Measurements from ENCODE around the gene BIN2.

The BIN2 gene

DNA sequence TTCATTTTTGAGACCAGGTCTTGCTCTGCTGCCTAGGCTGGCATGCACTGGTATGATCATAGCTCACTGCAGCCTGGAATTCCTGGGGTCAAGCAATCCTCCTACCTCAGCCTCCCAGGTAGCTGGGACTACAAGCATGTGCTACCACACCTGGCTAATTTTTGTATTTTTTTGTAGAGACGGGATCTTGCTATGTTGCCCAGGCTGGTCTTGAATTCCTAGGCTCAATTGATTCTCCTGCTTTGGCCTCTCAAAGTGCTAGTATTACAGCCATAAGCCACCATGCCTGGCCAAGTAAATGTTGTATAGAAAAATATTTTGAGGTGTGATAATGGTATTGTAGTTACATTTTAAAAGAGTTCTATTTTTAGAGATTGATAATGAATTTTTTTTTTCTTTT lies 12.6 kb downstream of the BIN2 start:
- TF ChIP-seq TAF1 (IDR thresholded peaks at IDR 0.05; ENCODE audit: borderline replicate concordance, insufficient read depth, low read length) (no peak), FOXP2 (optimal IDR thresholded peaks at IDR 0.05; ENCODE audit: borderline replicate concordance, extremely low read depth, extremely low read length, insufficient read depth) (no peak), SIN3A (IDR thresholded peaks at IDR 0.05; ENCODE audit: borderline replicate concordance, insufficient read depth, low read length) (no peak), POLR2AphosphoS5 (IDR thresholded peaks at IDR 0.05; ENCODE audit: low read depth, low read length) (no peak)
- TF ChIP-seq, protein P1, sequence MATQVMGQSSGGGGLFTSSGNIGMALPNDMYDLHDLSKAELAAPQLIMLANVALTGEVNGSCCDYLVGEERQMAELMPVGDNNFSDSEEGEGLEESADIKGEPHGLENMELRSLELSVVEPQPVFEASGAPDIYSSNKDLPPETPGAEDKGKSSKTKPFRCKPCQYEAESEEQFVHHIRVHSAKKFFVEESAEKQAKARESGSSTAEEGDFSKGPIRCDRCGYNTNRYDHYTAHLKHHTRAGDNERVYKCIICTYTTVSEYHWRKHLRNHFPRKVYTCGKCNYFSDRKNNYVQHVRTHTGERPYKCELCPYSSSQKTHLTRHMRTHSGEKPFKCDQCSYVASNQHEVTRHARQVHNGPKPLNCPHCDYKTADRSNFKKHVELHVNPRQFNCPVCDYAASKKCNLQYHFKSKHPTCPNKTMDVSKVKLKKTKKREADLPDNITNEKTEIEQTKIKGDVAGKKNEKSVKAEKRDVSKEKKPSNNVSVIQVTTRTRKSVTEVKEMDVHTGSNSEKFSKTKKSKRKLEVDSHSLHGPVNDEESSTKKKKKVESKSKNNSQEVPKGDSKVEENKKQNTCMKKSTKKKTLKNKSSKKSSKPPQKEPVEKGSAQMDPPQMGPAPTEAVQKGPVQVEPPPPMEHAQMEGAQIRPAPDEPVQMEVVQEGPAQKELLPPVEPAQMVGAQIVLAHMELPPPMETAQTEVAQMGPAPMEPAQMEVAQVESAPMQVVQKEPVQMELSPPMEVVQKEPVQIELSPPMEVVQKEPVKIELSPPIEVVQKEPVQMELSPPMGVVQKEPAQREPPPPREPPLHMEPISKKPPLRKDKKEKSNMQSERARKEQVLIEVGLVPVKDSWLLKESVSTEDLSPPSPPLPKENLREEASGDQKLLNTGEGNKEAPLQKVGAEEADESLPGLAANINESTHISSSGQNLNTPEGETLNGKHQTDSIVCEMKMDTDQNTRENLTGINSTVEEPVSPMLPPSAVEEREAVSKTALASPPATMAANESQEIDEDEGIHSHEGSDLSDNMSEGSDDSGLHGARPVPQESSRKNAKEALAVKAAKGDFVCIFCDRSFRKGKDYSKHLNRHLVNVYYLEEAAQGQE (IDR thresholded peaks at IDR 0.05; ENCODE audit: insufficient read depth in 1 of 2, low read depth in 2 of 2, low read length in 2 of 2) = no peak

DNA sequence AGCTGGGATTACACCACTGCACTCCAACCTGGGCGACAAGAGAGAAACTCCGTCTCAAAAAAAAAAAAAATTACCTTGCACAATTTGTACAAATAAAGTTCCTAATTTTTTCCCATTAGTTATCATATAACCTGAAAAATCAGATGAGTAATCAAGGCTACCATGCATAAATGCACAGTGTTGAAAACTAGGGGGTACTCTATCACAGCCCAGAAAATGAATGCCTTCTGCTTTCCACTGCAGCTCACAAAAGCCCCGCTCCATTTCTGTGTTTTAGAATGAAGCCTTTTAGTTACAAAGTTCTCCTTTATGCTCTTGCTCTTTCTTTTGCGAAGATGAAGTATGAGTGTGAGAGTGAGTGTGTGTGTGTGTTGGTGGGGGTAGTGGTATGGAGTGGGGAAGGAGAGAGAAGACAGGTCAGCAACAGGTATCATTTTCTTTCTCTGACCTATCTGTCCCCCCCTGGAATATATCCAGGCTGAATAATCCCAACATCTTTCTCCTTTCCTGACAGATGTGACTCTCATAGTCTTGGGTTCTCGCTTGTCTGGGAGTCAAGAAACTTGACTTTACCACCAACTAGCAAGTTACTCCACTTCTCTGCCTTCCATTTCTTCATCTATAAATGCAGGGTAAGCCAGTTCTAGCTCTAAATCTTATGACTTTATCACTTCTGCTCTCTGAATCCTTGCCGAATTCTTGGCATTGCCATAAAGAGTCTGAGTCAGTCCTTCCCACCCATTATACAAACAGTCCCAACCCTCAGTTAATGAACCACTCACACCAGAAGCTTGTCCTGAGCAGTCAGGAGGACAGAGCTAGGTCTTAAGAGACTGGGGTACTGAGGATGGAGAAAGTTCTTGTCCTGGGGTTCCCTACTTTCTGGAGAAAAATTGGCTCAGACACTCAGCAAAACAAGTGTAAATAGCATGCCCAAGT lies 16.1 kb downstream of the BIN2 start:
- TF ChIP-seq FOXP2 (optimal IDR thresholded peaks at IDR 0.05; ENCODE audit: borderline replicate concordance, extremely low read depth, extremely low read length, insufficient read depth) (no peak), TAF1 (IDR thresholded peaks at IDR 0.05; ENCODE audit: borderline replicate concordance, insufficient read depth, low read length) (no peak), SIN3A (IDR thresholded peaks at IDR 0.05; ENCODE audit: borderline replicate concordance, insufficient read depth, low read length) (no peak), POLR2AphosphoS5 (IDR thresholded peaks at IDR 0.05; ENCODE audit: low read depth, low read length) (no peak)
- TF ChIP-seq, protein P1 (IDR thresholded peaks at IDR 0.05; ENCODE audit: insufficient read depth in 1 of 2, low read depth in 2 of 2, low read length in 2 of 2) = no peak

DNA sequence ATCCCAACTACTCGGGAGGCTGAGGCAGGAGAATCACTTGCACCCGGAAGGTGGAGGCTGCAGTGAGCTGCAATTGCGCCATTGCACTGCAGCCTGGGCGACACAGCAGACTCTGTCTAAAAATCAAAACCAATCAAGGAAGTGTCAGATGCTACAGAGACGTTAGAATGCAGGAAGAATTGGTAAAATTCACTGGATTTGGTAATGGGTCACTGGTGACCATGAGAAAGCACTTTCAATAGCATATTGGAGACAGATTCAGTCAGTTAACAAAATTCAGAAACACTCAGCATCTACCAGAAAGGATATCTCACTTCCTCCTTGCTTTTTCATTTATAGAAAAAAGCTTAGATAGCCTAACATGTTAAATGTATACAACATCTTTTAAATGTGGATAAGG lies 17.5 kb downstream of the BIN2 start:
- TF ChIP-seq POLR2AphosphoS5 (IDR thresholded peaks at IDR 0.05; ENCODE audit: low read depth, low read length) (no peak), SIN3A (IDR thresholded peaks at IDR 0.05; ENCODE audit: borderline replicate concordance, insufficient read depth, low read length) (no peak), TAF1 (IDR thresholded peaks at IDR 0.05; ENCODE audit: borderline replicate concordance, insufficient read depth, low read length) (no peak), FOXP2 (optimal IDR thresholded peaks at IDR 0.05; ENCODE audit: borderline replicate concordance, extremely low read depth, extremely low read length, insufficient read depth) (no peak)
- TF ChIP-seq, protein P1 (IDR thresholded peaks at IDR 0.05; ENCODE audit: insufficient read depth in 1 of 2, low read depth in 2 of 2, low read length in 2 of 2) = no peak

DNA sequence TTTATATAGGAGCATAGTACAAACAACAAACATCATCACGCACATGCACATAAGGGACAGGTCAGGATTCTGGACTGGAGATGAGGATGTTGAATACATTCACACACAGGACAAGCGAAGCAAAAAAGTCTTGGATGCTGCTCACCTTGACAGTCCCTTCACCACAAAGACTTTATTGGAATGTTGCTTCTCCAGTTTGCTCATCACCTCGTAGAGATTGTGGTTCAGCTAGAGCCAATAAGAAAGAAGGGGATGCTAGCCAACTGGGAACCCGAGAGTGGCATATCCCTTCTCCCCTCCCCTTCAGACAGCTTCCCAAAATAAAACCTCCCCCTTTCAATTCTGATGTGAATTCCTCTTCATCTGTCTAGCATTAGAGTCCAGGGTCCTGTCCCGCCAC lies 28.3 kb downstream of the BIN2 start:
- TF ChIP-seq FOXP2 (optimal IDR thresholded peaks at IDR 0.05; ENCODE audit: borderline replicate concordance, extremely low read depth, extremely low read length, insufficient read depth) = no peak
- TF ChIP-seq SIN3A (IDR thresholded peaks at IDR 0.05; ENCODE audit: borderline replicate concordance, insufficient read depth, low read length) = no peak
- no peak for TF ChIP-seq TAF1 (IDR thresholded peaks at IDR 0.05; ENCODE audit: borderline replicate concordance, insufficient read depth, low read length)
- TF ChIP-seq, protein P1 (IDR thresholded peaks at IDR 0.05; ENCODE audit: insufficient read depth in 1 of 2, low read depth in 2 of 2, low read length in 2 of 2) = no peak
- no peak for TF ChIP-seq POLR2AphosphoS5 (IDR thresholded peaks at IDR 0.05; ENCODE audit: low read depth, low read length)

Data from PFSK-1 (cell line).